Esophagus squamous epithelium (tissue), 4 donors: Measurements from ENCODE around the gene ASTL.

Experiments
- CTCF ChIP-seq, 6 experiments: fragments of 450-650 bp in 4 of 6; fragments of 200-600 bp in 2 of 6; sonication (generic) in 2 of 6; IDR thresholded peaks; one replicate each; pipeline ENCODE4 v1.5.1; 2016 to 2019; ENCODE audit warnings: antibody characterized with exemption in 6 of 6, mild to moderate bottlenecking in 4 of 6, moderate library complexity in 4 of 6
- POLR2A ChIP-seq, 4 donors: fragments of 450-650 bp; IDR thresholded peaks; one replicate each; pipeline ENCODE4 v1.6.1; 2017; ENCODE audit warnings: antibody characterized with exemption in 4 of 4, mild to moderate bottlenecking in 4 of 4, moderate library complexity in 3 of 4

DNA sequence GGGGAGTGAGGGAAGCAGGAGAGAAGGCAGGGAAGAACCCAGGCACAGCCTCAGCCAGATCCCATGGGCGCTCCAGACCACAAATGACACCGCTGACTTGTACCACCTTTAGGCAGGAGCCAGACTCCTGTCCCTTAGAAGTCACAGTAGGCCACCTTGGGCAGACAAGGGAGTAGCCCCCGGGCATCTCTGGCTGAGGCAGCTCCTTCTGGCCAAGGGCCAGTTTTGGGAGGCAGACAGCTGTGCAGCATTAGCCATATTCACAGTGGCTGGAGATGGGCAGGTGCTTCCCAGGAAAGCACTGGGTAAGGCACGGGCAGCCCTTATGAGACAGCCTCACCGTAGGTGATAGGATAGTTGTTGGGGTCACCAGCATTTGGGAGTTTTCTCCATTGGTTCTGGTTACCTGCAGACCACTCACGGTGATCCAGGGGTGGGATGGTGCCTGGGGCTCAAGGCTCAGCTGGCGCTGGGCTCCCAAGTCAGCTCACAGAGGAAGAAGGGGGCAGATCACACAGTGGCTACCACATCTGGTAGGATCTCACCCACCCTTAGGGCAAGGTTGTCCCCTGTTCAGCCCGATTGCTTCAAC lies 2.1 kb downstream of the ASTL start:
- TF ChIP-seq POLR2A (IDR thresholded peaks at IDR 0.05) (no peak), CTCF (IDR thresholded peaks at IDR 0.05) (no peak)
